HG02981 (cell line): ENCODE results near the gene KRTAP5-4.
"Not testable (repeated sequence)": the region's sequence is repeated elsewhere in the genome, so short reads cannot be mapped to it uniquely, and the experiment has no call there.

ENCODE experiments used
- ATAC-seq: cut with Tn5 transposase; IDR thresholded peaks from one replicate; pipeline ENCODE4 v1.9.1; 2021; ENCODE audit warnings: mild to moderate bottlenecking, moderate library complexity; ENCODE audit not compliant: unreplicated experiment

Gene KRTAP5-4

GRCh38 chr11:1604181-1604580 is 17.8 kb downstream of the KRTAP5-4 start:
- no peak for ATAC-seq

- no peak for ATAC-seq
These were observed 18.3 kb downstream of the KRTAP5-4 start for GRCh38 chr11:1603629-1604028.

GRCh38 chr11:1601663-1602062 is 20.3 kb downstream of the KRTAP5-4 start:
- ATAC-seq = not testable (repeated sequence)

- no peak for ATAC-seq
These were observed 21.3 kb downstream of the KRTAP5-4 start for GRCh38 chr11:1600626-1601025.

GRCh38 chr11:1598816-1599215 is 23.1 kb downstream of the KRTAP5-4 start:
- ATAC-seq = no peak

- ATAC-seq = not testable (repeated sequence)
These were observed 23.5 kb downstream of the KRTAP5-4 start for GRCh38 chr11:1598406-1598805.

- no peak for ATAC-seq
These were observed 24.0 kb downstream of the KRTAP5-4 start, which contains the start of gene KRTAP5-2 for GRCh38 chr11:1597994-1598380. Gene KRTAP5-2 (minus strand): TSS chr11:1598294. CDS start chr11:1598250, 44 bp downstream.

GRCh38 chr11:1597331-1597993 is 24.5 kb downstream of the KRTAP5-4 start:
- ATAC-seq = no peak

GRCh38 chr11:1596576-1597121 is 25.3 kb downstream of the KRTAP5-4 start:
- not testable (repeated sequence) for ATAC-seq

GRCh38 chr11:1595994-1596575 is 25.9 kb downstream of the KRTAP5-4 start:
- ATAC-seq = not testable (repeated sequence)

GRCh38 chr11:1592628-1593027 is 29.3 kb downstream of the KRTAP5-4 start:
- ATAC-seq = no peak

- no peak for ATAC-seq
These were observed 31.9 kb downstream of the KRTAP5-4 start for GRCh38 chr11:1589996-1590395.

- ATAC-seq = not testable (repeated sequence)
These were observed 32.6 kb downstream of the KRTAP5-4 start for GRCh38 chr11:1589191-1589963.

GRCh38 chr11:1586699-1587098 is 35.2 kb downstream of the KRTAP5-4 start:
- ATAC-seq = no peak

- not testable (repeated sequence) for ATAC-seq
These were observed 37.1 kb downstream of the KRTAP5-4 start, which contains the start of gene KRTAP5-1 for GRCh38 chr11:1584661-1585370. Gene KRTAP5-1 (minus strand): TSS chr11:1585283. CDS start chr11:1585249, 34 bp downstream.

- not testable (repeated sequence) for ATAC-seq
These were observed 39.0 kb downstream of the KRTAP5-4 start for GRCh38 chr11:1582909-1583308.

- no peak for ATAC-seq
These were observed 40.0 kb downstream of the KRTAP5-4 start for GRCh38 chr11:1581976-1582375.

- no peak for ATAC-seq
These were observed 45.1 kb downstream of the KRTAP5-4 start for GRCh38 chr11:1576825-1577224.

- ATAC-seq = not testable (repeated sequence)
These were observed 46.2 kb downstream of the KRTAP5-4 start for GRCh38 chr11:1575756-1576155.

- no peak for ATAC-seq
These were observed 47.0 kb downstream of the KRTAP5-4 start for GRCh38 chr11:1574933-1575242.
